ENCODE data around the gene SF3B6.

The SF3B6 gene

DNA sequence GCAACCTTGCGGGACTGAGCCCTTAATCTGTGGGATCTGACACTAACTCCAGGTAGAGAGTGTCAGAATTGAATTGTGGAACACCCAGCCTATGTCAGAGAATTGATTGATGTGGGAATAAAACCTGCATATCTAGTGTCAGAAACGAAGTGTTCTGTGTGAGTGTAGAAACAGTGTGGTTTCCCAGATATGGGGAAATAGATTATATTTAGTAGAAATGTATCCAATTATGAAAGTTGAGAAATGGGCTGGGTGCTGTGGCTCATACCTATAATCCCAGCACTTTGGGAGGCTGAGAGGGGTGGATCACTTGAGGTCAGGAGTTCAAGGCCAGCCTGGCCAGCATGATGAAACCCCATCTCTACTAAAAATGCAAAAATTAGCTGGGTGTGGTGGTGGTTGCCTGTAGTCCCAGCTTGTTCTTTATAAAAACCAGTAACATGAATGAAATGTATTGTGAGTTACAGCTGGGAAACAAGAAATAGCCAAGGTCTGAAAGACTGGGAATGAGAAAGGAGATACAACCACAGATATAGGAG is 12.8 kb upstream of the SF3B6 start:
- no peak for DNase-seq

GRCh38 chr2:24087032-24087431 is 10.9 kb upstream of the SF3B6 start:
- DNase-seq: no peak

DNA sequence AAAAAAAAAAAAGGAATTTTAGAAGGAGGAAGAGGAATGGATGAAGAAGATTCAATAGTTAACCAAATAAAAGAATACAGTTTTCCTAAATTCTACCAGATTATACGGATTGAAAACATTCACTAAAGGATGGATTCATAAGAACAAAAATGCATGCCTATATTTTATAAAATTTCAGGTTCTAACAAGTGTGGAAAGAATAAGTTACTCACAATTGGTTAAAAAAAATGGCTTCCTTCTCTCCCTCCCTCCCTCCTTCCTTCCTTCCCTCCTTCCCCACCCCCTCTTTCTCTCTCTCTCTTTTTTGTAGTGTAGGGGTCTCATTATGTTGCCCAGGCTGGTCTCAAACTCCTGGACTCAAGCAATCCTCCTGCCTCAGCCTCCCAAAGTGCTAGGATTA is 10.1 kb upstream of the SF3B6 start:
- DNase-seq: no peak

GRCh38 chr2:24085200-24085489 is 9.0 kb upstream of the SF3B6 start:
- no peak for DNase-seq

DNA sequence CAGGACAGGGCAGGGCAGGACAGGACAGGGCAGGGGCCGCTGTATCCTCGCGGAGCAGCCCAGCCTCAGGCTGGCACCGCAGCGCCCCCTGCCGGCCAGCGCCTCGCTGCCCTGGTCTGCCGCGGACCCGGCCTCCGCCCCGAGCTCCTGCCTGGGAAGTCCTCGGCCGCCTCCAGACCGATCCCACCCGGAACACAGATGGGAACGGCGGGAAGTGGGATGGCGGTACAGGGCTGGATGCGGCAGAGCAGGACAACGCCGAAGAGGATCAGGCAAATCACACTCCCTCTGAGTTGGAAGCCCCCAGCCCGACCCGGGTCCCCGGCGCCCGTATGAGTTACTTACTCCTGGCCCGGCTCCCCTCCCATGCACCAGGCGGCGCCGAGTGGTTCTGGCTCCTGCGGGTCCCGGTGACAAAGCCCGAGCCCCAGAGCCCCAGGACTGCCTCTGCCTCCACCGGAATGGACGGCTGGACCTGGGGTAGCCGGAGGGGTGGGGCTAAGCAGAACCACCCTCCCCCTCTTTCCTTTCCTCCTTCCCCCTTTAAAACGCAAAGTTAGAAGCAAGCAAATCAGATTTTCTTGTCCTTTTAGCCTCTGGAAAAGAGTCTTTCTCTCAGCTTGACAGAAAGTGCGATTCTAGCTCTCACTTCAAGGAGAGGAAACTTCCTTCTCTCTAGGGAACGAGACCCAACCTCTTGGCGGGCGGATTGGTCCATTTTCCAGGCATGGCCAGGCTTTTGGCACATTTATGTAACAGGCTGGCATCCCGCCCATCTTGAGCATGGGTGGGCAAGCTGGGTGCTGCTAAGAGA is 8.5 kb upstream of the SF3B6 start, which contains the start of gene TP53I3:
Gene TP53I3, minus strand, starts transcription at position 449 of the 814 bp plus-strand sequence. CDS start 508 bp downstream, outside the sequence.
- peak; percentile 81 for DNase-seq

- DNase-seq: peak; percentile 66
These were observed 7.7 kb upstream of the SF3B6 start for GRCh38 chr2:24083567-24084385.

GRCh38 chr2:24082787-24083566 is 6.9 kb upstream of the SF3B6 start:
- no peak for DNase-seq

- no peak for DNase-seq
These were observed 4.6 kb upstream of the SF3B6 start for GRCh38 chr2:24080701-24081100.

DNA sequence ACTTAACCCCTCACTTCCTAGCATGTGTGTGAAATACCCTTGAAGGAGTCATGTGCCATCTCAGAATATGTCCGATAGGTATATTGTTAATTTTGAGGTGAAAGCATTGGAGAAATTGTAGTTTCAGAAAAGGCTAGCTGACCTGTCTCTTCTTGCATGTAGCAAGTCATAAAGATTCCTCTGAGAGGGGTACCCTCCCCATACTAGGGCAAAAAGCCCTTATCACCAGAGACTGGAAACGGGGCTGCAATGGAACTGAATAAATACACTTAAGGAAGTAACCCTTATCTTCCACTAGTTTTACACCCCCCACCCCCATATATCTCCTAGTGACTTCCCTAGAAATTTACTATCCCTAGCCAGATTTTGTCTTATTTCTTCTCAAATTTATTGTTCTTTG is 1.8 kb upstream of the SF3B6 start:
- DNase-seq: no peak

DNA sequence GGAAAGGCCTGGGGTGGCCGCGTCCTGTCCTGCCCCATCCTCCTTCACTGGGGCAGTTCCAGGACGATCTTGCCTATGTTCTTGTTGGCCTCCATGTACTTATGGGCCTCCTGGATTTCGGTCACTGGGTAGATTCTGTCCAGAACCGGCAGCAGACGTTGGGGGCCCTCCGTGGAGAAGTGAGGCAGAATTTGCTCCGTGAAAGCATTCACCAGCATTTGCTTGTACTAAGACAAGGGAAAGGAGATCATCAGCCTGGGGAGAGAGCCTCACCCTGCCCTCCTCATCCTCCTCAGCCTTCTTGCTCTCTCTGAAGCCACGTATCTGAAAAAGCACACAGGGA is 1.4 kb upstream of the SF3B6 start:
- no peak for DNase-seq

DNA sequence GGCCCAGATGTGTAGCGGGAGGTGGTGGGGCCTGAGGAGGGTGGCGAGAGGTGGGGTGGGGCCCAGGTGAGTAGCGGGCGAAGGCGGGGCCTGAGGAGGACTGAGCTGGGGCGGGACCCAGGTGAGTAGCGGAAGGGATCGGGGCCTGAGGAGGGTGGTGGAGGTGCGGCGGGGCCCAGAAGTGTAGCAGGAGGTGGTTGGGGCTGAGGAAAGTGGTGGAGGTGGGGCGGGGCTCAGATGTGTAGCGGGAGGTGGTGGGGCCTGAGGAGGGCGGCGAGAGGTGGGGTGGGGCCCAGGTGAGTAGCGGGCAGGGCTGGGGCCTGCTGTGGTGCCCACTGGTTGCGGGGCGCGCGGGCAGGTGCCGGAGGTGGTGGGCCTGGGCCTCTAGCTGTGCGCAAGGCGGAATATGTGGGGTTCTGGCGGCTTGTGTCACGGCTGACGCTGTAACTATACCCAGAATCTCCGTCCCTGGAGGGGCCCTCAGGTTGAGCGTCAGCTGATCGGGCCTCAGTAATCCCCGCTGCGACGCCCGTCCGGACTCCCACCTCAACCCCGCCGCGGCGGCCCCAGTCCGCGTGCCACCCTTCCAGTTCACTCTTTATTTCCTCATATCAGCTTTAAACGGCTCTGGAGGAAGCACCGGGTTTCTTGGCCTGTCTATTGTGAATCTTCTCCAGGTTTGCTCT is 866 bp upstream of the SF3B6 start:
- DNase-seq: no peak

GRCh38 chr2:24075259-24075658 is 867 bp downstream of the SF3B6 start:
- DNase-seq: no peak

GRCh38 chr2:24073816-24074215 is 2.3 kb downstream of the SF3B6 start:
- no peak for DNase-seq

GRCh38 chr2:24072259-24072658 is 3.9 kb downstream of the SF3B6 start:
- no peak for DNase-seq

- DNase-seq: no peak
These were observed 10.8 kb downstream of the SF3B6 start for GRCh38 chr2:24065341-24065740.

DNA sequence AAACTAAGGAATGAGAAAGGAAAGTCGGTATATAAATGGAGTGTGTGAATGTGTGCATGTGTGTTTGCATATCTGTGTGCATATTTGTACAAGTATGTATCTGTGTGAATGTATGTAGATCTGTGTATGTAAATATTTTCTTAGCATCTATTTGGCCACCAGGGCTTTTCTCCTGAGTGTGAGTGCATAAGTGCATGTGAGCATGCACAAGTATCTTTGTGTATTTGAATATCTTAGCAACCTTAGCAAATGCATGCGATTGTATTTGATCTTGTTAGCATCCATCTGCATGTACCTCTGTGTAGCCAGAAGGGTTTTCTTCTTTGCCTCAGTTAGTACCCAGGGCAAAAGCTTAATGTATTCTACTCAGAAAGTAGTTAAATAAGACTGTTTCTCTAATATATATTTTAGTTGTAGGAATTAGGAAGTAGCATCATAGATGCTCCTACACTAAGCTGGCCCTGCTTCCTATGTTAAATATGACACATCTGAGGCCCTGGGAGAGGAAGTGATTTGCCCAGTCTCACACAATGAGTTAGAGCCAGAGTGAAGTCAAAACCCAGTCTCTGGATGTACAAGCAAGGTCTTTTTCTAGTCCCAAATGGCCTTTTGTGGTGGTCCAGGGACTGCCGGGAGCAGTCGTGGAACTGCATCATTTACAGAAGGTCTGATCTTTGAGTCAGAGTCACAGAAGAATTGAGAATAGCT is 17.4 kb downstream of the SF3B6 start:
- DNase-seq: no peak

GRCh38 chr2:24055750-24056149 is 20.4 kb downstream of the SF3B6 start:
- DNase-seq: no peak

DNA sequence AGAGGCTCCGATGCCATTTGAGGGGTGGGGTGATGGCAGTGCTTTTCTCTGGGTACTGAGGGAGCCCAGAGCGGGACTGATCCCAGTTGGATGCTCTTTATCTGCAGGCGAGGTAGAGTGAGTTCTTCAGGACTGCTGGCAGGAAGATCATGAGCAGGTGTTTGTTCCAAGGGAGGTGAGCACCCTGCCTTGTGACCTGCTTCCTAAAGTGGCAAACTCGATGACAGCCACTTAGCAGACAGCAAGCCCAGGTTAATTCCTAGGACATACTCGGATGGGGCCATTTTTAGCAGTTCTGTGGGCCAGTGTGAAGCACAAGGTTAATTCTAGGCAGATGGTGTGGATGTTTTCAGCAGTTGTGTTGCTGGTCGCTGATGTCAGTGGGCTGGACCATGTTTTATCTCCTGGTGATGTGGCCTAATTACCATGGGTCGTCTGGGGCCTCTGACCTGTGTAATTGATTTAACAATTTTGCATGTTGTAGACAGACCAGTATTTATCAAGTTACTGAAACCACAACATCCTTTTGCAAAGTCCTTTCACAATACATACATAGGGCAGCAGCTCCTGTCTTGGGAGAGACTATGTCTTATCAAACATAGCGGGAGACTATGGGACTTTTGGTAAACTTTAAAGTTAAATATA is 21.6 kb downstream of the SF3B6 start:
- no peak for DNase-seq

GRCh38 chr2:24052951-24053350 is 23.2 kb downstream of the SF3B6 start:
- no peak for DNase-seq

DNA sequence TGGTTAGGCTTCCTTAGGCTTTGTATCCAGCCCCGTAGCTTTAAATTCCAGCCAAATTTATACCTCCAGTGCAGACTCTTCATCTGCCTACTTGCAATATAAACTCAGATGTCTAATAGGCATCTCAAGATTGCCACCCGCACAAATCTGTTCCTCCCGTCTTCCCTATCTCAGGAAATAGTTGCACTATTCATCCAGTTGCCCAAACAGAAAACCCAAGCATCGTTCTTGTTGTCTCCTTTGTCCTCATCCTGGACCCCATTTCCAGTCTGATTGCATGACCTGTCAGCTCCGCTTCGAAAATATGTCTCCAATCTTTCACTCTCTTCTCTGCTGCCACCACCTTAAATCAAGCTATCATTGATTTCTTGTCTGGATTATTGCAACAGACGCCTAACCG is 24.3 kb downstream of the SF3B6 start:
- no peak for DNase-seq
